HG03457 (cell line): ENCODE measurements around the gene MMAB.

ENCODE experiments used
- ATAC-seq: cut with Tn5 transposase; IDR thresholded peaks from one replicate; pipeline ENCODE4 v1.9.1; 2021; ENCODE audit warnings: moderate number of reproducible peaks; ENCODE audit not compliant: unreplicated experiment

The MMAB gene

DNA sequence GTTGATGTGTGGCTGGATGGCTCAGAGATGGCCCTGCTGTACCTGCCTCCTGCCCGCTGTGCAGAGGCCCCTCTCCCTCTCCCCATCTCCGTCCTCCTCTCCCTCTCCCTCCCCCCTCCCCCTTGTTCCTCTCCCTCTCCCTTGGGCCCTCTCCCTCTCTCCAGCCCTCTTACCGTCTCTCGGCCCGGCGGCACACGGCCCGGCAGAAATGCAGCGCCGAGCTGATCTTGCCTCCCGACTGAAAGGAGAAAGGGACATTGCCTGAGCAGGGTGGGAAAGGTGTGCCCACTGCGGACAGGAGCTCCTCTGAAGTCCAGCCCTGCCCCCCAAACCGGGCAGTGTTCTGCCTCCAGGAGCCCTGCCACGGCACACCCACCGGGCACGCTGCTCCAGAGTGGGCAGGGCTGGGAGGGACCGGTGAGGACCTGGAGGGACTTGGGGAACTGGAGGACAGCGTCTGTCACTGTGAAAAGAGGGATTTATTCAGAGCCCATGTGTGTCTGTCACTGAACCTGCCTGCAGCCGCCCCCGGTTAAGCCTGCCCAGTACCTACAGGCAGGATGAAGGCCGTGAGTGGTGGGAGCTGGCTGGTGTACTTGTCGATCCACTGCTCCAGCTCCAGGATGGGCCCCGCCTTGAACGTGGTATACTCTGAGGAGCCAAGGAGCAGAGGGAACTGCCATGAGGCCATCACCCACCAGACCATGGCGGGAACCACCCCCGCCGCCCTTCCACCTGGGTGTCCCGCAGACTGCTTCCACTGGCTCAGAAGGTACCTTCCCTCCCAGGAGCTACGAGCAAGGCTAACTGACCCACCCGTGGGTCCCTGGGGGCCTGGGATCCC, 12.2 kb downstream of the MMAB start:
- ATAC-seq: no peak

DNA sequence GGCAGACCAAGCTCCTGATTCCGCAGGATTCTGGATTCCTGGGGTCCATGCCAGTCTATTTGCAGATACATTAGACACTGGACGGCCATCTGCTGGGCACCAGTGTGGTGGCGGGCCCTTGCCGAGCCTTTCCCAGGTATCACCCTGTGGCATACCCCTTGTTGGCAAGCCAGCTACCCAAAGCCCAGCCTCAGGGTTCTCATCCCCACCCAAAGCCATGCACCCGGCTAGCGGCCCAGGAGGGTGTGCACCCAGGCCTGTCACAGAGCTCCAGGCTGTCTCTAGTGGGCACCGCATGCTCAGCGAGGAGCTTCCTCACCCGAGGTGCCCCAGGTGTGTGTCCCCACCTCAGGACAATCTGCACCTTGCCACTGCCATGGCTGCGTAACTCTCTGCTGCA, 13.7 kb downstream of the MMAB start:
- ATAC-seq: no peak

DNA sequence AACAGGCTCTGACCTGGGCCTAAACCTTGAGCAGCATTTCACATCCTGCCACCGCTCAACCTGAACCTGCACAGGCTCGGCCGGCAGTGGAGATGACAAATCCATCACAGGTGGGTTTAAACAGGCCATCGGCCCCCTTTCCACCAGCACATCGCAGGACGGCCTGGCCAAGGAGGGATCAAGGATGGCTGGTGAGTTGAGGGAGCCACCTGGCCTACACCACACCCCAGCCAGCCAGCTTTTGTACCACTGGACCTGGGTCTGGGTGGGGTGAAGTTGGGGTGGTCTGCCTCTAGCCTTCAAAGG, 14.2 kb downstream of the MMAB start:
- no peak for ATAC-seq

DNA sequence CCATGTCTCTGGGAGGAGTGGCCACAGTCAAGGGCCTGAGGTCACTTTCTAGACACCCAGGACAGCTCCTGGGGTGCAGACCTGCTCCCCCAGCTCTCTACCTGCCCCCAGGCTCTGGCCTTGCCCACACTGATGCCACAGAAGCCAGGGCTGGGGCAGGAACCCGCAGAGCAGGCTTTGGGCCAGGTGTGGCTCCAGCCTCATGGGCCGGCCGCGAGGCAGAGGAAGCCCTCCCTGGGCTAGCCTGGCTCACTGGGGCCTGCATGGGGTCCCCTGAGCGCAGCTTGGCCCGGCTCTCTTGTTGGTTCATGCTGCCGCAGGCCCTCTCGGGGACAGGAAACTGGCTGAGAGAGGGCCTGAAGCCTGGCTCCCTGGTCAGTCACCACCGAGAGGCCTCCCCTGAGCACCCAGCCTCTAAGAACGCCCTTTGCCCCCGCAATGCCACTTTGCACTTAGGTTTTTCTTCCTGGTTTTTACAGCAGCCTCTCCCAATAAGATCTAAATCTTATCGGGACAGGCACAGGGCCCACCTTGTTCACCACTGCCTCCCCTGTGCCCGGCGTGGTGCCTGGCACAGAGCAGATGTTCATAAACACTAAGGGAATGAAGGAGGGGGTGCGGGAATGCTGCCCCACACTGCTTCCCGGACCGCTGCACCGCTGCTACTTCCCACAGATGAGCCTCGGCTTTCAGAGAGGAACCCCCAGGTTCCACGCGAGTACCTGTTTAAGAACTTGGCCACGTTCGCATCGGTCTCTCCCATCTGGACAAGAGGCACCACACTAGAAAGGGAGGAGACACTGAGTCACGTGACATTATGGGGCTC, 14.7 kb downstream of the MMAB start:
- no peak for ATAC-seq

DNA sequence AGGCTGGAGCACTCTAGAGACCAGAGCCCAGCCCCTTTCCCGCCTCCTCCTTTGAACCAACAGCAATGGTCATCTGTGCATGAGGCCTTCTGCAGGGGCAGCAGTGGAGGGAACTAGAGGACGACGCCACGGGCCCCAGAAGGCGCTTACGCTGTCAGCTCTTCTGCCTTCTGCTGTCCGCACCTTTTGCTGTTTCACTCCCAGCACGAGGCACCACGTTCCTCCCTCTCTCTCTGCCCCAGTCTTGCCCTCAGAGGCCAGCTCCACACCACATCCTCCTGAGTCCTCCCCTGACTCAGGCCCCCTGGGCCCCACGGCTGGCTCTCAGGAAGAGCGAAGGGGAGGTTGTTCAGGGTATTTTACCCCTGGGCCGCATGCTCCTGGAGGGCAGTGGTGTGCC, 15.5 kb downstream of the MMAB start:
- ATAC-seq: no peak

DNA sequence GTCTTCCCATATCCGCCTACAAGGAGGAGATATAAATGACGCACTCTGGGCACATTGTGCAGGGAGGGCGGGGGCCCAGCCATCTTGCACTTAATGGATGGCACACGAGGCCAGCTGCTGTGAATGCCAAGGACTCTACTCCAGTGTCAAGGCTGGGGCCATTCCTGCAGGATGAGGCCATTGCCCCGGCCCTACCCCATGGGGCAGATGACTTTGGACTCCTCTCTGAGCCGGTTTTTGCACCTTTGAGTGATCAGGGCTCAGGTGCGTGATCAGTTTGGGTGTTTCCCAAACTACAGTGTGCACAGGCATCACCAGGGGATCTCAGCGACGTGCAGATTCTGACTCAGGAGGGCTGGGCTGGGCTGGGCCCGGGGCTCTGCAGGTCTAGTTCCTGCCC, 16.1 kb downstream of the MMAB start:
- ATAC-seq: no peak

DNA sequence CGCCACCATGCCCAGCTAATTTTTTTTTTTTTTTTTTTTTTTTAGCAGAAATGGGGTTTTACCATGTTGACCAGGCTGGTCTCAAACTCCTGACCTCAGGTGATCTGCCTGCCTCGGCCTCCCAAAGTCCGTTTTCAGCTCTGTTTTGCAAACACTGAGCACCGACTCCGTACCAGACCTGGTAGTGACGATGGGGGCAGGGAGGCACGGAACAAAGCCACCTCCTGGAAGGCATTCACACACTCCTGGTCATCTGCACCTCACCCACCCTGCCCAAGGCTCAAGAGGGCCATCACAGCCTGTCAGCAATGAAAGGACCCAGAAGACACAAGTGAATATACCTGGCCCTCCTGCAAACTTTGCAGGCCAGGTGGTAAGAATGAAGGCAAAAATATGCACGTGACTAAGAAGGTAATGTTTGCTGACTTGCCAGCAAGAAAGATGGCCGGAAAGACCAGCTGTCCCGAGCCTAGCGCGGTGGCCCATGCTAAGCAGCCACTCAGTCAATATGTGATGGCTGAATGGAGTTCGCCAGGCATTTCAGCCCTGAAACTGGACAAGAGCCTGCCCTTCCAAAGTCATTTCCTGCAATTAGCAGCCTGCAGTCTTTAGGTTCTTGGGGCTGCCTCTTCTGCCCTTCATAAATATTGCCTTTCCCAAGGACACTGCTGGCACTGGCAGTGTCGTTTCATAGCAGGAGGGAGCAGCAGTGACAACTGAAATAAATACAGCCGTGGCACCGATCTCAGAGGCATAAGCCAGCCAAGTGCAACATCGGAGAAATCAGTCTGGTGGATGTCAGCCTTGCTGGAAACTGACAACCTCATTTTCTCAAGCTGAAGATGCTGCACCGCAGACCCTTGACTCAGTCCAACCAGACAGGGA, 17.6 kb downstream of the MMAB start:
- no peak for ATAC-seq

DNA sequence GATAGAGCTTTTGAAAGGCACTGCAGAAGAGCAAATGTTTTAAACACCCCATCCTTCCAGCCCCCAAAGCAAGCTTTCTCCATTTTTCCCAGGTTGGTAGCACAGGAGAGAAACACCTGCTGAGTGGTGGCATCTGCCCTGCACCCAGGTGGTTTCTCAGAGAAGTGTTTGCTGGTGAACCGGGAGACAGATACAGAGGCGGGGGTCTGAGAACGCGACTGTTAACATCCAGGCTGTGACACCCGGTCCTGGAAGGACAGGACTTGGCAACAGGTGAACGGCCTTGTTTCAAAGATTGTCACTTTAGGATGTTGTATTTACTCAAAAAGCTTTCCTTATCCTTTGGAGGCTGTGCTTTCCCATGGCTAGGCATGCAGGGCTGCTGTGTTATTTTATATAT, 18.5 kb downstream of the MMAB start:
- ATAC-seq: no peak

DNA sequence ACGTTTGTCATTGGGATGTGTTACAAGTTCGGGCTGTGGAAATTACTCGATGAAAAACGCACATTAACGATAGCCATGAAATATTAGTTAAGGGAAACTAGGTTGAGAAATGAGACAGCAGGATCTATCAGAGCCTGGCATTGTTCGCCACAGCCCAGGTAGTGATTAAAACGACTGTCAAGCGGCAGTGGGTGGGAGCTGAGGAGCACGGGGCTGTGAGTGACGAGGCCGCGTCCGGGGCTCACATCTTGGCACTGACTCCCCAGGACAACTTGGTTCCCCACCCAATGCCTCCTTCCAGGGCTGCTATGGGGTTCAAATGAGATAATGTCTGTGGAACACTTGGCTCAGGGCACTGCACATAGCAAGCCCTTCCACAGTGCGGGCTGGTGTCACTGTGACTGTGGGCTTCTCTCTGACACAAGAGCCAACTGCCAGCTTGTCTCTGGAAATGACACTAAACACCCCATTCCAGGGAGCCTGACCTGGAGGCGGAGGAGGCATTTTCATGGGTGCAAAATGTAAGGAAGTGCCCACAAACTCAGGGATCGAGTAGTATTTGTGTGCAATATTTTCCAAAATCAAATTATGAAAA, 19.3 kb downstream of the MMAB start:
- no peak for ATAC-seq

DNA sequence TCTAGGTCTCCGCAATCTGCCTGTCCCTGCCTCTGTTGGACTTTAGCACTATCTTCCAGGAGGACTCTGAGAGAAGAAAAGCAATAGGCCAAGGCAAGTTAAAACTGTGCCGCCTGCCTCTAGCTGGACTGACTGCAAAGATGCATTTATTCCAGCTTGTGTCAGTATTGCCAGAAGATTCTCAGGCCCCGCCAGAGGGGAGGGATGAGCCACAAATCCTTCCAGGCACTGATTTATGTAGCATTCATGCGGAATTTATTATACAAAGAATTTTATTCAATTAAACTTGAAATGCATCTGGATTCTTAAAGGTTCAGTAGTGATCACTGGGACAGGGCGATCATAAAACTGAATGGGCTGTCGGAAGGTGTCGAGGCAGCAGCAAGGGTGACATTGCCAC, 19.8 kb downstream of the MMAB start:
- ATAC-seq: no peak

DNA sequence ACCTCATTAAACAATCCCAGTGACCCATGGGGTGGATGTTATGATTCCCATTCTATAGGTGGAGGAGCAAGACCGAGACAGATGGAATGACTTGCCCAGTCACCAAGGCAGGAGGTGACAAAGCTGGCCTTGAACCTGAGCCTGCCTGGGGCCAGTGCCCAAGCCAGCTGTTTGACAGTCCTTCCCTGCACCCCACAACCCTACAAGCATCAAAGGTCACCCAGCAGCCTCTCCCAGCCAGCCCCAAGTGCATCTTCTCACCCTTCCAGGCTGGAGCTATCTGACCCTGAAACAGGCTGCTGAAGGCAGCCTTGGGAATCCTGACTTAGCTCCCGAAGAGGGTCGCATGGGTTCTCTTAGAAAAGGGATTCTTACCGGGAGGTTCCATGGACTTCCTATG, 20.3 kb downstream of the MMAB start:
- ATAC-seq: no peak

DNA sequence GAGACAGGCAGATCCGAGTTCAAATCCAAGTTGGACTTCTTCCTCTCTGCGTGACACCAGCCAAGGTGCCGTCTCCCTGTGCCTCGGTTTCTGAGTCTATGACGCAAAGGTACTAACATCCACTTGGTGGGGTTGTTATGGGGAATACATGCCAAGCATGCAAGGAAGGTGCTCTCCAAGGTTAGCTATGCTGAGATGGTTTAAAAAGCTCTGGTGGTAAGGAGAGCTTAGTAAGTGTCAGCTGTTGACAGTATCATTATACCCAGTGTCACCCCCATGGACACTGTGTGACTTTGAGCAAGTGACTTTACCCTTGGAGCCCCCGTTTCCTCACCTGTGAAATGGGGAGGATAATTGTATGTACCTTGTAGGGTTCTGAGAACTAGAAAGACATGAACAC, 22.2 kb downstream of the MMAB start:
- no peak for ATAC-seq

DNA sequence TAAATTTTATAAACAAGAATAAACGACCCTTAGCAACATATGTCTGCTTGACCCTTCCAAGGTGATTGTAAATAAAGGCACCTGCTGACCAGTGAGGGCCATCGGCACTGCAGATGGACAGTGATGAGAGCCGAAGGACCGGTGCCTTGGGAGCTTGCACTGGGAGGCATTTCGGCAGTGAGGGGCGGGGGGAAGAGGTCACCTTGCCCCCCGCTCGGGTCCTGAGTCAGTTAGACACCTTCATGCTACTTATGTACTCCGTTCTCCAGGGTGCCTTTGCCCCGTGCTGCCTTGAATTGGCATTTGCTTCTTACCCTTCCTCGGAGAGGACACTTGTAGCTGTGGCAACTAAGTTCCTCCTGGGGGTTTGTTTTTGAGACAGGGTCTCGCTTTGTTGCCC, 23.0 kb downstream of the MMAB start:
- ATAC-seq: no peak

DNA sequence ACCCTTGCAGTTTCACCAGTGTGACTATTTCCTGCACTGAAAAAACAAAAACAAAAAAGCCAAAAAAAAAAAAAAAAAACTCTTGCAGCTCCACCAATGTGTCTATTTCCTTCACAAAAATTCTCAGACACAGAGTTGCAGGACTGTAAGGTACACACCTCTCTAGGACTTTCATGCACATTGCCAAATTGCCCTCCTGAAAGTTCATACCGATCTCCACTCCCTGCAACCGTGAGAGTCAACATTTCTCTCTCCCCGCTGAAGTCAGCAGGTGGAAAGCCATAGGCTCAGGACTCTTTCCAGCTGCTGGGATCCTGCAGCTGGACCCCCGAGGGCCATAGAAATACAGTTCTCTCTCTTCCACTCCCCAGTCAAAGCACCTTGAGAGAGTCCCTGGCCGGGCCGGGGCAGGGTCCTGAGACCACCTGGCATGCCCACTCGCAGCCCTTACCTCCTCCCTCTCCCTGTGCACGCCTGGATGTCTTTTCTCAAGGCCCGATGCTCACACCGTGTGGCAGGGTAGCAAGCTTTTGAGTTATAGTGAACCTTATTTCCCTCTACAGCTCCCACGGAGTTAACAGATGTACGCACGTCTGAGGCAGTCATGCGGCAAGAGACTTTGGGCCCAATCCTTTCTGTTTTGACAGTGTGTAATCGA, 23.6 kb downstream of the MMAB start:
- no peak for ATAC-seq

DNA sequence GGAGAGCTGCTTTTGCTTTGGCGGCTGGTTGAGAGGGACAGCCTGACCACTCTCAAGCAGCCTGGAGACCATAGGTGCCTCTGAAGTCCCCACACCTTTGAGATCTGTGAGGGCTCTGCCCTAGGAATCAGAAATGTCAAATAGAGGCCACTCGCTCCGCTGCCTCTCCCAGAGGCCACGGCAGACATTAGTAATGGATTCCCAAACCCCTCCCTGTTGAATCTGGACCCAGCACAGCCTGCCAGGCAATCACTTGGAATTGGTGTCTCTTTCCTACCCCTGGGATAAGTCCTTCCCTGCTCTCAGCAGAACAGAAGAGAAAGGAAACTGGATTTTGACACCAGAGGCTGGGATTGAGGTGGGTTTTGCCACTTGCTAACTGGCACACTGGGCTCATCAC, 25.0 kb downstream of the MMAB start:
- ATAC-seq: no peak

DNA sequence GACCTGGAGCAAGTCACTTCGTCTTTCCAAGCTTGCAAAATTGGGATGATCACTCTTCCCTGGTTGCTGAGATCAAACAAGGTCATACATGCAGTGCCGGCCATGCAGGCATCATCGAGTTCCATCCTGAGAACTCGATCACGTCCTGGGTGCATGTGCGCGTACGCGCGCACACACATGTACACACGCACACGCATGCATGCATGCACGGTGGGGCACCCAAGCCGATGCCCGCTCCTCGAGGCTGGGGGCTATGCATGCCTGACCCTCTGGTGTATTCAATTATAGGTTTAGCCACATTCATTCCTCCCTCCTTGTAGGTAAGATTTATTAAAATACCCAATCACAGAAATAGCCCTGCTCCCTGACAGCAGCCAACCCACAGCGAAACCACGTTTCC, 26.0 kb downstream of the MMAB start:
- no peak for ATAC-seq

DNA sequence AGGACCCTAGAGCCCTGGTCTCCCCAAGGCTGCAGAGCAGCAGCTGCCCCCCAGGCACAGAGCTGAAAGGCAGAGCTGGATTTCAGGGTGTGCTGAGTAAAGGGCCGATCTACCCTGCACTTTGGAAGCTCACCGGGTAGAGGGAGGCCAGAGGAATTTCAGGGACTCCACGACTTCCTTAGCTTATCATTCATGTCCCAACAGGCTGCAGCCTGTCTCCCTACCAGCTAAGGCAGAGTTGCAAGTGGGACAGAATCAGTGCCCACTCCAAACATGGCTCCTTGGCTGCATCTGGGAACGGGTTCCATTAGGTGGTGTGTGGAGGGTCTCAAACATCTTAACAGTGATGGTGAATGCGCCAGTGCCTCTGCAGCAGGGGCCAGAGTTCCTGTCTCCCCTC, 27.5 kb downstream of the MMAB start:
- no peak for ATAC-seq

DNA sequence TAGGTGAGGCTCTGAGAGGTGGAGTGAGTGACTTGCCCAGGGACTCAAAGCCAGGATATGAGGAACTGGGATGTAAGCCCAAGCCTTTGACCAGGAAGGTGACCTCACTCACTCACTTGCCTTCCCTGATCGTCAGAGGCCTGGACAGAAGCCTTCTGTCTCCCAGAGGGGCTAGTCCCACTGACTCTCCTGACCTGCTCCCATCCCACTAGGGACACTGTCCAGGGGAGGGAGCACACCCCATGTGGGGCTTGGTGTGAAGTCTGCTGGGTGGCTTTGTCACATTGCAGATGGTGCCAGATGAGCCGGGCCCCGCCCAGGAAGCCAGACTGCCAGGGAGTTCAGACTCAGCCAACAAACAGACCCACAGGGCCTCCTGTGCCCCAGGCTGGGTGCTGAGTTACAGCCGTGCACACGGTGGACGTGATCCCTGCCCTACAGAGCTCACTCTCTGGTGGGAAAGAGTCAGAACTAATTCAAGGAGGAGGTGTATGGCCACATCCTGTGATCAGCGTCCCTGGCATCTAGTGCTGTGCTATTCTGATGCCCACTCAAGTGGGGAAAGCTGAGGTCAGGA, 28.3 kb downstream of the MMAB start:
- ATAC-seq: no peak

DNA sequence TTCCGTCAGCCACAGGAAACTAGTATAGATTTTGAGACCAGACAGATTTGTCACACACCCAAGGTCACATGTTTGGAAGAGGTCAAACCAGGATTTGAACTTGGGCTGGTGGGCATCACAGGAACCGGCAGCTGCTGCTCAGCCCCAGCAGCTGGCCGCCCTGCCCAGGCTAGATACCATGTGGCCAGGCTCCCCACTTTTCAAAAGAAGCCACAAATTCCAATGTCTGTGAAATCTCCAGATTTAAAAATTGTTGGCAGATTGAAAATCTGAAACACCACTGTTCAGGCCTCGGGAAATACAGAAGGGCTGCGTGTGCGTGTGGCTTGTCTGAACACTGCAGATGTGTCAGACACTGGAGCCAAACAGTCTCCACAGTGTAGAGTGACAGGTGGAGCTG, 30.4 kb downstream of the MMAB start:
- no peak for ATAC-seq

DNA sequence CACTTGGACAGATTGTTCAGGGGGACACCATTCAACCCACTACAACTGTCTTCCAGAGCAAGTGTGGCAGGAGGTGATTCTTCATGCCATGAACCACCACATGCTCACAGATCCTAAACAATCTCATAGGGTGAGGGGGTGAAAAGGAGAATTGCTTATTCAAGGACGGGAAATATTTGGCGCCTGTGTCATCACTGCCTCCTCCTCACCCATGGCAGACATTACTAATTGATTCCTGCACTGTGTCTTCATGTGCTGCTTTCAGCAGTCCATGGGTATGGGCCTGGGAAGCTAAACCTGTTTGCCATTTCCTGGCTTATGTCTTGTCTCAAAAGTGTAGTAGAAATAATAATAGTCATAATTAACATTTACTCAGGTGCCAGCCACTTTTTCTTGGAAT, 31.3 kb downstream of the MMAB start:
- ATAC-seq: no peak

DNA sequence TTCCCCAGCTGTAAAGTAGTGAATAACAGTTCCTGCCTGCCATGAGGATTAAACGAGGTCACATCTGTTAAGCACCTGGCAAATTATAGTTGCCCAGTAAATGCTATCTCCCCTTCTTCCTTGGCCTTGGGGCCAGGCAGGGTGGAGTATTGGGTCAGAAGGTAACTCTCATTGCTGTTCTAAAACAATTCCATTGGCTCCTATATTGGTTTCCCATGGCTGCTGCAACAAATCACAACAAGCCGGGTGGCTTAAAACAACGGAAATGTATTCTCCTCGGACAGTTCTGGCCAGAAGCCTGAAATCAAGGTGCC, 31.9 kb downstream of the MMAB start:
- no peak for ATAC-seq
